HG03469 (cell line): ENCODE measurements around the gene SSBP2.

Experiments used
- ATAC-seq: cut with Tn5 transposase; IDR thresholded peaks from one replicate; pipeline ENCODE4 v1.9.1; 2021; ENCODE audit warnings: mild to moderate bottlenecking, moderate library complexity, moderate number of reproducible peaks; ENCODE audit not compliant: unreplicated experiment

The SSBP2 gene

DNA sequence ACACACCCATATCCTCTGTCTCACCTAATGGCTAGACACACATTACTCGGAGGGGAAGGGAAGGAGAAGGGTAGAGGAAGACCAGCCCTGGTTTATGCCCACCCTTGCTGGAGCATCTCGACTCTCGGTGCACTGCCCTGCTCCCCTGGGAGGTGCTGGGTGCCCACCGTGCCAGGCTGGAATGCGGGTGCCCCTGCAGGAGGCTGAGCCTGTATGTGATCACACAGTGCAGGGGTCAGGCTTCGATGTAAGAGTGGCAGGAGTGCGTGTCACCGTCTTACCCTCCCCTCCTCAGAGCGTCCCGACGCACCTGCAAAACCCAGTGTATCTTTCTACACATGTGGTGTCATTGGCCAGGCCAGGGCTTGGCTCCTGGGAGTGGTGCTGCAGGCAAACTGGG, 349.6 kb downstream of the SSBP2 start:
- no peak for ATAC-seq

GRCh38 chr5:81400375-81400774, 350.5 kb downstream of the SSBP2 start:
- ATAC-seq, result no peak

DNA sequence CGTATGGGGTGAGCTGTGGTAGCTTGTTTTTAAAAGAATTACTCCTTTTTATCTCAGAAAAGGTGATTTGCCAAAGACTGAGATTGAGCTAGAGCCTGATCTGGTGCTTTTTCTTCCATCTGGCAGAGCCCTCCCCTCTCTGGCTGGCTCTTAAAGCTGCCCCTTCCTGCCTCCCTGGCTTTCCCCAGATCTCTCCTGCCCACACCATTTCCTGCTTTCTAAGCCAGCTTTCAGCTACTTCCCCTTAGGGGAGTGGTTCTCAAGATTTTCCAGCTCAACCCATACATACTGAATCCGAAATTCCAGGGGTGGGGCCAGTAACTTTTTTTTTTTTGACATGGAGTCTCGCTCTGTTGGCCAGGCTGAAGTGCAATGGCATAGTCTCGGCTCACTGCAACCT, 352.2 kb downstream of the SSBP2 start:
- ATAC-seq, result no peak

GRCh38 chr5:81397176-81397575, 353.7 kb downstream of the SSBP2 start:
- no peak for ATAC-seq

- no peak for ATAC-seq
Observed at GRCh38 chr5:81395262-81395661, 355.6 kb downstream of the SSBP2 start.

- ATAC-seq, result no peak
Observed at GRCh38 chr5:81393783-81394718, 356.8 kb downstream of the SSBP2 start, which contains the start of gene ACOT12. Gene ACOT12, minus strand, starts transcription at chr5:81394134. Its CDS starts 20 bp downstream, at chr5:81394114.

GRCh38 chr5:81393430-81393782, 357.5 kb downstream of the SSBP2 start:
- ATAC-seq, result no peak

GRCh38 chr5:81389025-81389424, 361.9 kb downstream of the SSBP2 start:
- ATAC-seq, result no peak

GRCh38 chr5:81388169-81388568, 362.7 kb downstream of the SSBP2 start:
- no peak for ATAC-seq

- no peak for ATAC-seq
Observed at GRCh38 chr5:81383867-81384266, 367.0 kb downstream of the SSBP2 start.

- ATAC-seq, result no peak
Observed at GRCh38 chr5:81371354-81371876, 379.5 kb downstream of the SSBP2 start.

GRCh38 chr5:81370912-81371311, 380.0 kb downstream of the SSBP2 start:
- ATAC-seq, result no peak

DNA sequence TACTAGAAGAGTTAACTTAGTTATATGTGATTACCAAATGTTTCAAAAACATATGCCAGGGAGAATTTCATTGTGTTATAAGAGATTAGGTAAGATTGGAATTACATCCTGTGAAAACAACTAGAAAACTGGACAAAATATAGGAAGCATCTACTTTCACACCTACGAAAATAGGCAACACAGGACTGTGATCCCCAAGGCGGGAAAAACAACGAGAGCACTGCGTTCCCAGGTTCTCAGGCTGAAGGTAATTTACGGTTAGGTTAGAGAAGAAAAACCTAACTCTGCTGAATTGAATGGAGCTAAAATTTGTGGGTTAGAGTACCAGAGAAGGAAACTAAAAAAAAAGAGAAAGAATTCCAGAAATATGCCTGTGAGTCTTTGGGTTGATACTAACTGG, 385.4 kb downstream of the SSBP2 start:
- no peak for ATAC-seq

- ATAC-seq, result no peak
Observed at GRCh38 chr5:81363093-81363871, 387.6 kb downstream of the SSBP2 start.
